AG09309 (cell line): ENCODE measurements around the gene FANCE.

Source experiments
- DNase-seq: peaks from one replicate; pipeline ENCODE4 v3.0.0-alpha.2; 2010; ENCODE audit warnings: low read depth
- H3K4me3 ChIP-seq: 2 replicates; pipeline ENCODE4 v1.5.1; 2011; ENCODE audit warnings: mild to moderate bottlenecking, low read depth, low read length, moderate library complexity; ENCODE audit not compliant: control insufficient read depth
- CTCF ChIP-seq: IDR thresholded peaks from 2 replicates; pipeline ENCODE4 v1.5.1; 2011; ENCODE audit warnings: mild to moderate bottlenecking, low read depth, low read length, inconsistent platforms; ENCODE audit not compliant: insufficient read depth, control insufficient read depth; ENCODE audit errors: missing control alignments

FANCE gene

DNA sequence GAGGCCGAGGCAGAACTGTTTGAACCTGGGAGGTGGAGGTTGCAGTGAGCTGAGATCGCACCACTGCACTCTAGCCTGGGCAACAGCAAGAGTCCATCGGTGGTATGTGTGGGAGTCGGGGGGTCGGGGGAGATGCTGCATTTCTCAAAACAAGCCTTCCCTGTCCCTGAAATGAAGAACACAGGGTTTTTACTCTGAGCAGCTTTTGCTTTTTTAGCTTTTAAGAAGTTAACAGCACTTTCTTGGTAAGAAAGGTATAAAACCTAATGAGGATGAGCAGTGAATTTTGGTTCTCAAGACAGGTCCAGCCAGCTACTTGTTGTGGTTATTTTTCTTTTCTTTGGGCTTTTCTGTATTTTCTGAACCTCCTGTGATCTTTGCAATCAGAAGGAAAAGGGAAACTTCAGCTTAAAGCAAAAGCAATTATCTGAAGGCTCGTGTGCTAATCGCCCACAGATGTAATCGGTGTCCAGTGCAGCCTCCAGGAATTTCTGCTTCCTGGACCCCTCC is 19.8 kb downstream of the FANCE start:
- no peak for DNase-seq
- no peak overlapping the region for H3K4me3 ChIP-seq
- TF ChIP-seq CTCF = no peak

- no peak for DNase-seq
- no peak overlapping the region for H3K4me3 ChIP-seq
- TF ChIP-seq CTCF = no peak
Measured at GRCh38 chr6:35473075-35473849, 21.1 kb downstream of the FANCE start.

DNA sequence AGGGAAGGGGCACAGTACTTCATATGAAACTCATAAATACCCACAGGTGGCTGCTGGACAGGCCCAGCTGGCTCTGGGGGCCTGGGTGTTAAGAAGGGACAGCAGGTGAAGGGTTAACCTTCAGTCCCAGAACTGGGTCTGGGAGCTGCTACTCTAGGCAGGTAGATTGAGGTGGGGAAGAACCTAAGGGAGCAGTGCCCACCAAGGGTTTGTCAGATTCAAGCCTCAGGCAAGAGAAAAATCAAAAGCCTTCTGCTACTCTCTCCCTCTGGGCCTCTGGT is 21.7 kb downstream of the FANCE start:
- no peak for DNase-seq
- no peak for TF ChIP-seq CTCF
- H3K4me3 ChIP-seq = no peak overlapping the region

- DNase-seq = no peak
- no peak for TF ChIP-seq CTCF
- H3K4me3 ChIP-seq = no peak overlapping the region
Measured at GRCh38 chr6:35474131-35474941, 22.2 kb downstream of the FANCE start.

DNA sequence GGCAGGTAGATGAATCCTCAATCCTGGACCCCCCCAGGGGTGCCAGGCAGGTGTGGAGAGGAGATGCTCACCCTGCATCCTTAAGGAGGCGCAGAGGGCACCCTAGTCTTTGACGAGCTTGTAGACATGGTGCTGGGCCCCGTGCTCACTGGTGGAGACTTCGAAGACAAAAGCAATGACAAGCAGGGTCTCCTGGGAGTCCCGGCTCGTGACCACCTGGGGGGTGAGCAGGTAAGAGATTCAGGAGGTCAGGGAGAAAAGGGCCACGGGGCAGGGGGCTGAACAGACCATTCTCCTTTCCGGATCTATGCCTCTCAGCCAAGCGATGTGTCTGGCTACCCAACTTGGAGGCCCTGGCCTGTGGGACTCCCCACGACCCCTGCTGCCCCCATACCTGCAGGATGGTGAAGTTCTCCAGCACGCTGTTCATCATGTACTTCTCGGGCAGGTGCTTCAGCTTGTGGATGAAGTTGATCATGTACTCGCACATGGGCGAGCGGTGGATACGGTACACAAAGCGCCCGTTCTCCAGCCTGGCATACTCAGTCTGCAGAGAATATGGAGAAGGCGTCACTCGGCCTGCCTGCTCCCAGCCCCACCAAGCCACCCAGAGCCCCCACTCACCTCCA is 22.9 kb downstream of the FANCE start:
- no peak for DNase-seq
- no peak for TF ChIP-seq CTCF
- H3K4me3 ChIP-seq = no peak overlapping the region

DNA sequence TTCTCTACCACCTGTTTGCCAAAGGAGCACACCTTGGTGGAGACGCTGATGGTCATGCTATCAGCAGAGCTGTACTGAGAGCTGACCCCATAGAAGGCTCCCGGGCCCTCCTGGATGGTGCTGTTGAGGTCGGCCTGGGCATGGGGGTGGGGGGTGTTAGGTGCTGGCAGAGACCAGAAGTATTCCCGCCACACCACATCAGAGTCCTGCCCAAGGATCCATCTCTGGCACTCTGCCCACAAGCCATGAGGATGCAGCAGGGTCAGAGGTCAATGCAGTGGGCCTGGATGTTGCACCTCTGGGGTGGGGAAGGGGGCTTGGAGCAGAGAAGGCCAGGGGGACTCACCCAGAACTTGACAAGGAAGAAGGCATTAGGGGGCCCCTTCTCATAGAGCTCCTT is 23.4 kb downstream of the FANCE start:
- no peak for TF ChIP-seq CTCF
- H3K4me3 ChIP-seq = no peak overlapping the region
- DNase-seq = no peak
